GM12878 (cell line): ENCODE results near the gene ABCB7. TPM values are rescaled to one million over a fixed set of nuclear protein-coding genes. Genes with fewer than 3 reads are reported as not detected.

Source experiments
- ATAC-seq: fragments of 200-7000 bp; cut with Tn5 transposase; 3 replicates; pipeline ENCODE4 v1.9.1; 2020; ENCODE audit warnings: mild to moderate bottlenecking, moderate library complexity
- BruUV-seq: library from RNA; stranded (reverse); fragments of 400-500 nt; replicated peaks from 2 replicates; lab custom pipeline; 2021; lab: Mats Ljungman, UMichigan
- CTCF ChIA-PET: fragments of 300-600 bp; sonication (Branson Sonifier 250); formaldehyde crosslinking; extraction: SDS; loops from one replicate; lab custom pipeline; 2021; ENCODE audit warnings: inconsistent platforms; lab: Yijun Ruan, JAX
- POLR2A ChIA-PET: fragments of 350-600 bp; formaldehyde crosslinking; extraction: SDS; loops from one replicate; lab custom pipeline; 2021; ENCODE audit warnings: inconsistent platforms; lab: Charles Lee
- RAD21 ChIA-PET: fragments of 300-600 bp; sonication (Branson Sonifier 250); formaldehyde crosslinking; loops from one replicate; lab custom pipeline; 2023; ENCODE audit warnings: antibody characterized with exemption; ENCODE audit not compliant: unreplicated experiment; lab: Charles Lee
- SMC1A ChIA-PET: fragments of 300-600 bp; sonication (Branson Sonifier 250); formaldehyde crosslinking; loops from one replicate; lab custom pipeline; 2023; ENCODE audit not compliant: unreplicated experiment, uncharacterized antibody; lab: Charles Lee
- DNase-seq: peaks from one replicate; pipeline ENCODE4 v3.0.0-alpha.2; 2011; ENCODE audit warnings: low read depth, low spot score
- FAIRE-seq: peaks from 3 replicates; lab custom pipeline; 2011; peaks lifted over from hg19 to GRCh38; lab: Jason Lieb, UNC
- H2AFZ ChIP-seq: 2 replicates; pipeline ENCODE4 v1.6.0; 2011; ENCODE audit warnings: low read depth, low read length, control low read depth; ENCODE audit not compliant: control insufficient read depth
- H3K27ac ChIP-seq: 2 replicates; pipeline ENCODE4 v1.5.1; 2011; ENCODE audit warnings: control low read depth; ENCODE audit not compliant: control insufficient read depth, insufficient read depth
- H3K27me3 ChIP-seq, 2 experiments: replicated peaks in 1 of 2; 2 replicates each; pipeline versions ENCODE4 v1.6.0 to v1.6.1; 2011; ENCODE audit warnings: low read length in 1 of 2; ENCODE audit not compliant: control insufficient read depth in 2 of 2, insufficient read depth in 2 of 2
- H3K36me3 ChIP-seq, 2 experiments: 2 replicates each; pipeline ENCODE4 v1.5.1; 2011; ENCODE audit warnings: low read length in 1 of 2; ENCODE audit not compliant: control insufficient read depth in 2 of 2, insufficient read depth in 2 of 2
- H3K4me1 ChIP-seq: 2 replicates; pipeline ENCODE4 v1.6.1; 2011; ENCODE audit warnings: mild to moderate bottlenecking, low read length, moderate library complexity, mixed read lengths; ENCODE audit not compliant: control insufficient read depth, insufficient read depth
- H3K4me2 ChIP-seq: 2 replicates; pipeline ENCODE4 v1.6.0; 2011; ENCODE audit warnings: control low read depth; ENCODE audit not compliant: control insufficient read depth, insufficient read depth
- H3K4me3 ChIP-seq: fragments of 200-600 bp; sonication (generic); 2 replicates; pipeline ENCODE4 v1.5.1; 2016
- H3K79me2 ChIP-seq: 2 replicates; pipeline ENCODE4 v1.6.0; 2011; ENCODE audit warnings: low read length; ENCODE audit not compliant: control insufficient read depth, insufficient read depth
- H3K9ac ChIP-seq: 2 replicates; pipeline ENCODE4 v1.8.0; 2011; ENCODE audit warnings: low read length, control low read depth, mixed read lengths; ENCODE audit not compliant: control insufficient read depth, insufficient read depth
- H3K9me3 ChIP-seq: replicated peaks from 3 replicates; pipeline ENCODE4 v1.5.1; 2011; ENCODE audit warnings: mild to moderate bottlenecking, low read length; ENCODE audit not compliant: control insufficient read depth, insufficient read depth
- H4K20me1 ChIP-seq: 2 replicates; pipeline ENCODE4 v1.6.0; 2011; ENCODE audit not compliant: control insufficient read depth, insufficient read depth
- ATF2 ChIP-seq: IDR thresholded peaks from 2 replicates; pipeline ENCODE4 v1.6.1; 2012; ENCODE audit warnings: low read length, inconsistent platforms
- CEBPB ChIP-seq, 2 experiments: fragments of 150-350 bp in 1 of 2; IDR thresholded peaks; 2 replicates each; pipeline ENCODE4 v1.6.1; 2012 to 2014; ENCODE audit warnings: low read depth in 2 of 2, low read length in 2 of 2, borderline replicate concordance in 1 of 2, inconsistent platforms in 1 of 2
- ESRRA ChIP-seq: IDR thresholded peaks from 2 replicates; pipeline ENCODE4 v1.6.1; 2012; ENCODE audit warnings: mild to moderate bottlenecking, low read length, improper control_type of control experiment
- ETV6 ChIP-seq, 2 experiments: fragments of 450-650 bp in 1 of 2; IDR thresholded peaks in 1 of 2; conservative IDR thresholded peaks in 1 of 2; 2 replicates each; pipeline ENCODE4 v1.6.1; 2014; ENCODE audit warnings: antibody characterized with exemption in 1 of 2, borderline replicate concordance in 1 of 2, low read depth in 1 of 2, mild to moderate bottlenecking in 1 of 2, moderate library complexity in 1 of 2
- FOS ChIP-seq: IDR thresholded peaks from 3 replicates; pipeline ENCODE4 v1.6.1; 2011; ENCODE audit warnings: borderline replicate concordance; ENCODE audit not compliant: insufficient read length; ENCODE audit errors: extremely low read depth
- MEF2A ChIP-seq: IDR thresholded peaks from 2 replicates; pipeline ENCODE4 v1.6.1; 2011; ENCODE audit warnings: low read depth, mild to moderate bottlenecking, low read length, moderate library complexity; ENCODE audit not compliant: insufficient read depth
- POLR2AphosphoS2 ChIP-seq: IDR thresholded peaks from 2 replicates; pipeline ENCODE4 v1.6.1; 2011; ENCODE audit warnings: low read depth, mild to moderate bottlenecking, low read length, improper control_type of control experiment, moderate library complexity
- RAD21 ChIP-seq: IDR thresholded peaks from 2 replicates; pipeline ENCODE4 v1.6.1; 2011; ENCODE audit warnings: mild to moderate bottlenecking, low read depth, low read length, moderate library complexity; ENCODE audit not compliant: insufficient read depth
- RFX5 ChIP-seq: IDR thresholded peaks from 2 replicates; pipeline ENCODE4 v1.6.1; 2011; ENCODE audit warnings: low read depth, low read length, improper control_type of control experiment
- SMARCA5 ChIP-seq: fragments of 450-650 bp; IDR thresholded peaks from 2 replicates; pipeline ENCODE4 v1.6.1; 2017; ENCODE audit warnings: mild to moderate bottlenecking
- SMC3 ChIP-seq: IDR thresholded peaks from 2 replicates; pipeline ENCODE4 v1.6.1; 2011; ENCODE audit warnings: low read length, improper control_type of control experiment, borderline replicate concordance
- USF1 ChIP-seq: IDR thresholded peaks from 2 replicates; pipeline ENCODE4 v1.6.1; 2011; ENCODE audit warnings: borderline replicate concordance, low read depth, mild to moderate bottlenecking, moderate library complexity, mixed read lengths, low read length; ENCODE audit not compliant: insufficient read depth; ENCODE audit errors: extremely low read length
- ZSCAN29 ChIP-seq: fragments of 450-650 bp; IDR thresholded peaks from 2 replicates; pipeline ENCODE4 v1.6.1; 2017; ENCODE audit warnings: mild to moderate bottlenecking, moderate library complexity
- WGBS: methylation state at CpG from one replicate; pipeline ENCODE4 v1.1.6; 2016; ENCODE audit warnings: low lambda C conversion rate; ENCODE audit not compliant: insufficient replicate concordance, insufficient coverage; ENCODE audit errors: missing lambda C conversion rate; 5-methylcytosine and 5-hydroxymethylcytosine counted together
- in situ Hi-C: fragments of 300-500 bp; cut with MboI; formaldehyde crosslinking; loops from 9 replicates; pipeline ENCODE4 v1.14.3; 2018; ENCODE audit warnings: mixed read lengths
- intact Hi-C: fragments of 100-400 bp; cut with micrococcal nuclease; formaldehyde crosslinking; loops from one replicate; pipeline ENCODE4 v1.14.2; 2022; ENCODE audit not compliant: unreplicated experiment
- polyA plus RNA-seq, 11 experiments: library from polyadenylated mRNA; depleted of rRNA in 4 of 11; unstranded in 6 of 11; stranded (reverse) in 5 of 11; fragments of >200 nt; fragmentation: Nextera tagmentation in 4 of 11; fragmentation: Illumina TruSeq in 1 of 11; extraction: Ambion mirVana in 4 of 11; extraction: Trizol in 1 of 11; gene quantifications; 1 replicate in 1 of 11; 2 replicates in 10 of 11; pipeline versions ENCODE4 v1.2.1 to v1.2.3, GENCODE V29; 2011 to 2016; ENCODE audit warnings: inconsistent platforms in 2 of 11, missing spikeins in 2 of 11, low read depth in 1 of 11
- total RNA-seq, 4 experiments: library from RNA; depleted of rRNA in 3 of 4; stranded (reverse); fragments of >200 nt in 3 of 4; fragmentation: Illumina TruSeq in 1 of 4; extraction: Trizol in 1 of 4; gene quantifications; 2 replicates each; pipeline versions ENCODE4 v1.2.1 to v1.2.3, GENCODE V29; 2013 to 2021
- TF ChIP-seq, protein P1 (sequence below): IDR thresholded peaks from 2 replicates; pipeline ENCODE4 v1.6.1; 2012; ENCODE audit warnings: mild to moderate bottlenecking, low read depth, low read length
- TF ChIP-seq, protein P2 (sequence below): fragments of 450-650 bp; IDR thresholded peaks from 2 replicates; pipeline ENCODE4 v1.6.1; 2017; ENCODE audit warnings: mild to moderate bottlenecking, low read depth, inconsistent platforms; ENCODE audit not compliant: poor library complexity, severe bottlenecking

ABCB7 gene
- total and polyA plus RNA-seq, 10 of the 15 experiments (the other 5 are each of a cell fraction or from before 2014, with no cell fraction given): 16.8 to 62.7 (median 30.6) TPM

GRCh38 chrX:75107863-75108509 lies 48.1 kb downstream of the ABCB7 start:
- H3K4me2 ChIP-seq: no peak overlapping the region
- no TSS peak for BruUV-seq
- no peak overlapping the region for H3K27ac ChIP-seq
- H3K4me1 ChIP-seq: no peaks in the 10 kb centered on the region
- ChIA-PET CTCF (no interaction called here), POLR2A (no interaction called here), SMC1A (no interaction called here), RAD21 (no interaction called here)
- H3K27me3 ChIP-seq: no peaks in the 10 kb centered on the region
- 71% methylated on average over 6 of the region's 6 CpGs for WGBS
- H3K4me3 ChIP-seq: no peak overlapping the region
- in situ Hi-C loops (no loop called here), intact Hi-C loops (no loop called here)
- peaks cover 0 to 3% of the 10 kb centered on the region in 2 experiments; a peak in 2 of 4 replicates for H3K36me3 ChIP-seq
- H2AFZ ChIP-seq: no peak overlapping the region
- no peak for DNase-seq
- no peak for ATAC-seq
- H3K79me2 ChIP-seq: no peaks in the 10 kb centered on the region
- no peak overlapping the region for H3K9ac ChIP-seq
- no peaks in the 10 kb centered on the region for H4K20me1 ChIP-seq
- no peaks in the 10 kb centered on the region; the same call in 2 of the 3 replicates for H3K9me3 ChIP-seq
- no peak for FAIRE-seq
- TF ChIP-seq RFX5 (no peak), SMARCA5 (no peak), ESRRA (no peak), ZSCAN29 (no peak), ETV6 (conservative IDR thresholded peaks at IDR 0.05 in 1 of 2, IDR thresholded peaks at IDR 0.05 in 1 of 2; ENCODE audit: borderline replicate concordance in 1 of 2, low read depth in 1 of 2) (no peak), SMC3 (no peak), CEBPB (IDR thresholded peaks at IDR 0.05; ENCODE audit: borderline replicate concordance in 1 of 2, low read depth in 2 of 2, low read length in 2 of 2) (no peak), USF1 (no peak), ATF2 (no peak), FOS (no peak), MEF2A (no peak), RAD21 (no peak), POLR2AphosphoS2 (no peak)
- TF ChIP-seq, protein P1, sequence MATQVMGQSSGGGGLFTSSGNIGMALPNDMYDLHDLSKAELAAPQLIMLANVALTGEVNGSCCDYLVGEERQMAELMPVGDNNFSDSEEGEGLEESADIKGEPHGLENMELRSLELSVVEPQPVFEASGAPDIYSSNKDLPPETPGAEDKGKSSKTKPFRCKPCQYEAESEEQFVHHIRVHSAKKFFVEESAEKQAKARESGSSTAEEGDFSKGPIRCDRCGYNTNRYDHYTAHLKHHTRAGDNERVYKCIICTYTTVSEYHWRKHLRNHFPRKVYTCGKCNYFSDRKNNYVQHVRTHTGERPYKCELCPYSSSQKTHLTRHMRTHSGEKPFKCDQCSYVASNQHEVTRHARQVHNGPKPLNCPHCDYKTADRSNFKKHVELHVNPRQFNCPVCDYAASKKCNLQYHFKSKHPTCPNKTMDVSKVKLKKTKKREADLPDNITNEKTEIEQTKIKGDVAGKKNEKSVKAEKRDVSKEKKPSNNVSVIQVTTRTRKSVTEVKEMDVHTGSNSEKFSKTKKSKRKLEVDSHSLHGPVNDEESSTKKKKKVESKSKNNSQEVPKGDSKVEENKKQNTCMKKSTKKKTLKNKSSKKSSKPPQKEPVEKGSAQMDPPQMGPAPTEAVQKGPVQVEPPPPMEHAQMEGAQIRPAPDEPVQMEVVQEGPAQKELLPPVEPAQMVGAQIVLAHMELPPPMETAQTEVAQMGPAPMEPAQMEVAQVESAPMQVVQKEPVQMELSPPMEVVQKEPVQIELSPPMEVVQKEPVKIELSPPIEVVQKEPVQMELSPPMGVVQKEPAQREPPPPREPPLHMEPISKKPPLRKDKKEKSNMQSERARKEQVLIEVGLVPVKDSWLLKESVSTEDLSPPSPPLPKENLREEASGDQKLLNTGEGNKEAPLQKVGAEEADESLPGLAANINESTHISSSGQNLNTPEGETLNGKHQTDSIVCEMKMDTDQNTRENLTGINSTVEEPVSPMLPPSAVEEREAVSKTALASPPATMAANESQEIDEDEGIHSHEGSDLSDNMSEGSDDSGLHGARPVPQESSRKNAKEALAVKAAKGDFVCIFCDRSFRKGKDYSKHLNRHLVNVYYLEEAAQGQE: no peak
- TF ChIP-seq, protein P2, sequence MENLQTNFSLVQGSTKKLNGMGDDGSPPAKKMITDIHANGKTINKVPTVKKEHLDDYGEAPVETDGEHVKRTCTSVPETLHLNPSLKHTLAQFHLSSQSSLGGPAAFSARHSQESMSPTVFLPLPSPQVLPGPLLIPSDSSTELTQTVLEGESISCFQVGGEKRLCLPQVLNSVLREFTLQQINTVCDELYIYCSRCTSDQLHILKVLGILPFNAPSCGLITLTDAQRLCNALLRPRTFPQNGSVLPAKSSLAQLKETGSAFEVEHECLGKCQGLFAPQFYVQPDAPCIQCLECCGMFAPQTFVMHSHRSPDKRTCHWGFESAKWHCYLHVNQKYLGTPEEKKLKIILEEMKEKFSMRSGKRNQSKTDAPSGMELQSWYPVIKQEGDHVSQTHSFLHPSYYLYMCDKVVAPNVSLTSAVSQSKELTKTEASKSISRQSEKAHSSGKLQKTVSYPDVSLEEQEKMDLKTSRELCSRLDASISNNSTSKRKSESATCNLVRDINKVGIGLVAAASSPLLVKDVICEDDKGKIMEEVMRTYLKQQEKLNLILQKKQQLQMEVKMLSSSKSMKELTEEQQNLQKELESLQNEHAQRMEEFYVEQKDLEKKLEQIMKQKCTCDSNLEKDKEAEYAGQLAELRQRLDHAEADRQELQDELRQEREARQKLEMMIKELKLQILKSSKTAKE: no peak
